GM19467 (cell line): ENCODE results near the gene PRTFDC1.
"Not testable (repeated sequence)": the region's sequence is repeated elsewhere in the genome, so short reads cannot be mapped to it uniquely, and the experiment has no call there.

ENCODE experiments used
- ATAC-seq: cut with Tn5 transposase; IDR thresholded peaks from one replicate; pipeline ENCODE4 v1.9.1; 2021; ENCODE audit warnings: mild to moderate bottlenecking, moderate library complexity; ENCODE audit not compliant: unreplicated experiment

PRTFDC1 gene

DNA sequence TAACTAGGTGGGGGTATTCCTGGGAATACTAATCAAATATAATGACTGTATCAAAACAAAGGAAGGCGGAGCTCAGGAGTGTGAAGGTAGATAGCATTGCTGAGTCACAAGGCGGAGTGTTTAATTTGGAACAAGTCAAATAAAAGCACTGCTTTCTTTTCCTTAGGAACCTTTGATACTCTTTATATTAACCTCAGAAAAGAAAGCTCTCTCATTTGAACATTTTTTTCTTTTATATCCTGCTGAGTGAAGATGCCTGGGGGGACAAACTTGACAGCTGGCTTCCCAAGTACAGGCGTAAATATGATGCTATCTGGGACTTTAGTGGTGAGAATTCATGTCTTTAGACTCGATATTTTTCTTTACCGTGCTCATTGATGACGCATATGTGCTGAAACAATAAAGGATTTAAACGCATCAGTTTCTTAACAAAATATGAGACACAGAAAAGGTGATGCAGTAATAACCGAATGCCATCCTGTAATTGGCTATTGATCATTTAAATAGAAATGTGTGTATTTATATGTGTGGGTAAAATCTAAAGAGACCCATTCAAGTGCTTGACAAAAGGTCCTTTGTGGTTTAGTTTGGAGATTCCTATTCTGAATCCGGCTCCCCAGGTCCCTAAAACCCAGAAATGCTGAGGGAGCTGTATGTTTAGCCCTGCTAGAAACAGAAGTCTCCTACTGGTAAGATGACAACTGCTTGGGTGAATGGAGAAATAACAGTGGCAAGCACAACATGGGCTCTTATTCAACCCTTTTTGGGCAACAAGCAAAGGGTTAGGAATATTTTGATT lies 102.7 kb downstream of the PRTFDC1 start:
- ATAC-seq: no peak

- no peak for ATAC-seq
Measured at GRCh38 chr10:24849051-24849450, 103.4 kb downstream of the PRTFDC1 start.

DNA sequence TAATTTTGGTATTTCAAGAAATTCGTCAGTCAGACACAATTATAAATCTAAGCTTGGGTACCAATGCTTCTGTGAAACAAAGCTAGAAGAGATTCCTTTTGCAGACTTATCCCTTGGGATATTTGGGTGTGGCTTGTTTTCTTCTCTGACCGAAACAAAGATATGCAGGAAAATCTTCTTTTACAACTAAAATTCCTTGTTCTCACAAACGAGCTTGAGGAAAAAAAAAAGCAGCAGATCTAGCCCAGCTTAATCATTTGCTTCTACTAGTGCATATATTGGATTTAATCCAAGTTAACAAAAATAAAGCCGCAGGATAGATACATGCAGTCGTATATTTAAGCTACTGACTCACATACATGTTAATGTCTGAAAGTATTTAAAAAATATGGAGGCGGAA lies 104.2 kb downstream of the PRTFDC1 start:
- ATAC-seq: no peak

DNA sequence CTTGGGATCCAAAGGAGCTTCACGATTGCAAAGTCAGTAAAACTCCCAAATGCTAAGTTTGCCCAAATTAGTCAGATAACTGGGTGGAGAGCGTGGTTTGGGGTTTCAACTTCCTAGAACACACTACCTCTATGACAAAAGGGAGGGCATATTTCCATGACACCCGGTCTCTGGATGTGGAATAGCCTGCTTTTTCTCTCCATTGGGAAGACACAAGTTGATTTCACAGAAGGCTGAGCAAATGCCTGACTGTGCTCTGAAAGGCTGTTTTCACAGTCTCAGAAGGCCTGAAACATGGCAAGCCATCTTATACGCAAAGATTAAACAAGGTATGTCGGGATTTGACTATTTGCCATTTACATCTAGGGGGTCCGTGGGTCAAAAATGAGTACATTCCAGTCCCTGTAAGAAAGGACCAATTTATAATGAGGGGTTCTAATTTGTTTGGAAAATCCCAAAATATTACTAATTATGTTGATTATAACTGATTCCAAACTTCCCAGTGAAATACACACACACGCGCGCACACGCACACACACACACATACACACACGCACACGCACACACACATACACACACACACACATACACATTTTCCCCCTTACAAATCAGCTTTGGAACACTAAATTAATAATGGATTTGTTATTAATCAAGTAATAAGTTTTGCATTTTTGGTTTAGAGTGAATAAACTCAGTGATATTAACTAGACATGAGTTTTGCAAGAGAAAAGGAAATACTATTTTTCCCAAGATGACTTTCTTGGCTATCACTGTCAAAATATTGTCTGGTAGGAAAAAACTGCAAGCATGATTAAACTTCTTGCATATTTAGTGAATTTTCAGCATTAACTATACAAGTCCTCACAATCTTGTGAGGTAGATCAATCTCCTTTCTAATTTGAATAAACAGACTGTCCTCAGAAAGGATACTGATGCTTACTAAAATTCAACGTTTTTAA lies 105.0 kb downstream of the PRTFDC1 start:
- no peak for ATAC-seq

DNA sequence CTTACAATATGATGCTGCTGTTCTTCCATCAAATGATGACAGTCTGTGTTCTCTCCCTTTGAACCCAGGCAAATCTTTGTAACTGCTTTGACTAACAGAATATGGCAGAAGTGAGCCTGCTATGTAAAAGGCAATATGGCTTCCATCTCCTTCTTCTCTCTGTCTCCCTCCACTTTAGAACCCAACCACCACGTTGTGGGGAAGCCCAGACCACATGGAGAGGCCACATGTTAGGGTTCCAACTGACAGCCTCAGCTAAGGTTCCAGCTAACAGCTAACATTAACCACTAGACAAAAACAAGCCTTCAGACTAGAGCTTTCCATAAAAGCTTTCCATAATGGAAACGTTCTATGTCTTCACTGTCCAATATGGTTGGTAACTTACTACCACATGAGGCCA lies 107.7 kb downstream of the PRTFDC1 start:
- ATAC-seq: no peak

DNA sequence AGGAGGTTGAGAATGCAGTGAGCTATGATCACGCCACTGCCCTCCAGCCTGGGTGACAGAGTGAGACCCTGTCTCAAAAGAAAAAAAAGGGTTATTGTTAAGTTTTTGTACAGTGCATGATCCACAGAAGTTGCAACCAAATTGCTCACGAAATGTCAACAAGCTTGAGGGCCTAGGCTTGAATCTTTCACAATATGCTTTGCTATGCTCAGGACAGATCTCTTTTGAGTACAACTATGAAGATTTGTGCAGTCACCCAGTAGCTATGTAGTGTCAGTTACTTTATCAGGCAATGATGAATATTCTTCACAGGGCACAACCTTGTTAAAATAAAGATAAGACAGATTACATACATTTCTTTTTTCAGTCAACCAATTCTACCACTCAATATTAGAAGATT lies 109.2 kb downstream of the PRTFDC1 start:
- ATAC-seq: no peak

DNA sequence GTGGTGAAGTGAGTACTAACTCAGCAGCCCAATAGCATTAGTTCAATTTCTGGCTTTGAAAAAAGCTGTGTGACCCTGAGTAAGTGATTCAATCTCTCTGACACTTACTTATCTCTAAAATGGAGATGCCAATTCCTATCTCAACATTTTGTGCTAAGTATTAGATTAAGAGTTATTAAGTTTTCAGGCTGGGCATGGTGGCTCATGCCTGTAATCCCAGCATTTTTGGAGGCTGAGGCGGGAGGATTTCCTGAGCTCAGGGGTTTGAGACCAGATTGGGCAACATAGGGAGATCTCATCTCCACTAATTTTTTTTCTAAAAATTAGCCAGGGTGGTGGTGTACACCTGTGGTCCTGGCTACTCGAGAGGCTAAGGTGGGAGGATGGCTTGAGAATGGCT lies 109.5 kb downstream of the PRTFDC1 start:
- ATAC-seq: no peak

DNA sequence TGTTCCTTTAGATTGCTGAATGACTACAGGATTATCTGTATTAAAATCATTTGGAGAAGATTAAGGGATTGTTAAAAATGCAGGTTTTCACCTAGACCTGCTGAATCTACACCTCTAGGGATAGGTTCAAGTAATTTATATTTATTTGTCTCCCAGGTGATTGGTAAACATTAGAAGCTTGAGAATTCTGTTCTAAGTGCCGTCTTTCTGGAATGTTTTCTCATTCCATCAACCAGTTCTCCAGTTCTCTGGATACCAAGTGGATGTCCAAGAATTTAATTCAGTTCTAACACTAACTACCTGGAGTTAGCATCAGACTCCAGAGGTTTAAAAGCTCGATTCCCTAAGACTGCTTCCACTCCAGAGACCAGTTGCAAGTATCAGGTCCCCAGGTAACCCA lies 110.9 kb downstream of the PRTFDC1 start:
- no peak for ATAC-seq

DNA sequence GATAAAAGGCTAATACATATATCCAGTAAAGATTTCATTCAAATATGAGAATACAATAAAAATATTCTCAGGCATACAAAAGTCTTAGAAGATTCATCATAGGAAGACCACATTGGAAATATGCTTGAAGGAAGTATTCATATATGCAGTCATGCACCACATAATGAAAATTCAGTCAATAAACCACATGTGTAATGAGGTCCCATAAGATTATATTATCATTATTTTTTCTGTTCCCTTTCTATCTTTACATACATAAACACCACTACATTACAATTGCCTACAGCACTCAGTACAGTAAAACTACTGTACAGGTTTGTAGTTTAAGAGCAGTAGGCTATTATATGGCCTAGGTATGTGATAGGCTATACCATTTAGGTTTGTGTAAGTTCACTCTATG lies 111.6 kb downstream of the PRTFDC1 start:
- ATAC-seq: no peak

DNA sequence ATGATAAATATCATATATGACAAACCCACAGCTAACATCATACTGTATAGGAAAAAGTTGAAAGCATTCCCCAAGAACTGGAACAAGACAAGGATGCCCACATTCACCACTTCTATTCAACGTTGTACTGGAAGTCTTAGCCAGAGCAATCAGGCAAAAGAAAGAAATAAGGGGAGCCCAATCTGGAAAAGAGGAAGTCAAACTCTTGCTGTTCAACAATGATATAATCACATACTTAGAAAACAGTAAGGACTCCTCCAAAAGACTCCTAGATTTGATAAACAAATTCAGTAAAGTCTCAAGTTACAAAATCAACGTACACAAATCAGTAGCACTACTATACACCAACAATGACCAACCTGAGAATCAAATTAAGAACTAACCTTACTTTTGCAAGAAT lies 114.6 kb downstream of the PRTFDC1 start:
- ATAC-seq: not testable (repeated sequence)

DNA sequence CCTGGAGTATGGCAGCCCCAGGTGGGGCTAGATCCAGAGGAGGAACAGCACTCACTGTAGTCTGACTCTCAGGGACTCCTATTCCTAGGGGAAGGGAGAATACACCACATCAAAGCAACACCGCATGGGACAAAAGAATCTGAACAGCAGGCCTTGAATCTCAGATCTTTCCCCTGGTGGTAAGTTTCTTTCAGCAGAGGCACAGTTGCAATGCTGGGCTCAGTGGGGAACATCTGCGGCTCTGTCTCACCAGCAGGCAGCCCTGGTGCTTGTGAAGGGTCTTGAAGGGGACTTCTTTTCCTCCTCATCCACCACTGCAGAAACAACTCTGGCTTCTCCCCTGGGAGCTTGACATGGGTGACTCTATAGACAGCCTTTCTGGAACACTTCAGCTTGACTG lies 117.5 kb downstream of the PRTFDC1 start:
- ATAC-seq: no peak

GRCh38 chr10:24826009-24826408 lies 126.4 kb downstream of the PRTFDC1 start:
- no peak for ATAC-seq

DNA sequence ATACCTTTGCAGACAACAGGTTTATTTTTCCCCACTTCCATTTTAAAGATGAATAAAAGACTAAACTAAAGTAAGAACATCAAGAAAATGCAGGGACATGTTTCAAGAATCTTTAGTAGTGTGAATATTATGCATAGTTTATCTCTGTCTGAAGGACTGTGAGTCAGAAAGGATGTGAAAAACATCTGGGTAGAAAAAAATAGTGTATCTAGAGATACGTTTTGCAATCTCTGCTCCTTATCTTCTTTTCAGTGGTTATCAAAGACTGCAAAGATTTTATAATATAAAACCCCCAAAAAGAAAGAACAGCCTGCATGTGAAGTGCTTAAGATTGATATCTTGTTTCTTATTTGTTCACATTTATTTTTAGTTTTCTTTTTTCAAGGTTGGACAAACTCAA lies 126.9 kb downstream of the PRTFDC1 start:
- no peak for ATAC-seq

- no peak for ATAC-seq
Measured at GRCh38 chr10:24824536-24824935, 127.9 kb downstream of the PRTFDC1 start.

GRCh38 chr10:24824124-24824523 lies 128.3 kb downstream of the PRTFDC1 start:
- no peak for ATAC-seq

DNA sequence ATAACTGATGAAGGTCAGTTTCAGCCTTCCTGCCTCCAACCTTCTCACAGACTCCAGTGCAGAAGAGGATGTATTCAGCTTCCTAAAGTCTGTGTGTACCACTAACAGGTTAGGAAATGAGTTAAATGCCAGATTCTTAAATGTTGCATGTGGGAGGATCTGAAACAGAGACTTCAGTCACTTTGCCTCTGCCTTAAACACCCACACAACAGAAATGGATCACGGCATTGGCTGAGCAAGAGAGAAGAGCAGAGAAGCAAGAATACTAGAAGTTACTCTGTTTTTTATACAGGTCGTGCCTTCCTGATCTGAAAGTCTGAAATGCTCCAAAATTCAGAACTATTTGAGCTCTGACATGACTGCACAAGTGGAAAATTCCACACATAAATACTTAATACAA lies 129.8 kb downstream of the PRTFDC1 start:
- ATAC-seq: peak; percentile 81

GRCh38 chr10:24821986-24822385 lies 130.4 kb downstream of the PRTFDC1 start:
- no peak for ATAC-seq

DNA sequence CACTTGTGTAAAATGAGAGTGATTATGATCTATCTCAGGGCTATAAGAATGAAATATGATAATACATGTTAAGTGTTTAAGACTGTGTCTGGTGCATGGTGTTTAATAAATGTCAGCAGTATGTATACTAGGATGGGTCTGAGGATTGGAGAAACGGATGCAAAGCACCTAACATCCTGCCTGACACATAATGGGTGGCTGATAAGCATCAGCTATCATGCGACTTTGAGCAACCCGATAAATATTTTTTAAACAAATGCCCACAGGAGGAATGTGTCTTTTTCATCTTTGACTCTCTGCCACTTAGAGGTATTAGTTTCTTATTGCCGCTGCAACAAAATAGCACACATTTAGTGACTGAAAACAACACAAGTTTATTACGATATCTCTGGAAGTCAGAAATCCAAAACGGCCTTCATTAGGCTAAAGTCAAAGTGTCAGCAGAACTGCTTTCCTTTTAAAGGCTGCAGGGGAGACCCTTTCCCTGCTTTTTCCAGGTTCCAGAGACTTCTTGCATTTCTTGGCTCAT lies 135.5 kb downstream of the PRTFDC1 start:
- no peak for ATAC-seq

DNA sequence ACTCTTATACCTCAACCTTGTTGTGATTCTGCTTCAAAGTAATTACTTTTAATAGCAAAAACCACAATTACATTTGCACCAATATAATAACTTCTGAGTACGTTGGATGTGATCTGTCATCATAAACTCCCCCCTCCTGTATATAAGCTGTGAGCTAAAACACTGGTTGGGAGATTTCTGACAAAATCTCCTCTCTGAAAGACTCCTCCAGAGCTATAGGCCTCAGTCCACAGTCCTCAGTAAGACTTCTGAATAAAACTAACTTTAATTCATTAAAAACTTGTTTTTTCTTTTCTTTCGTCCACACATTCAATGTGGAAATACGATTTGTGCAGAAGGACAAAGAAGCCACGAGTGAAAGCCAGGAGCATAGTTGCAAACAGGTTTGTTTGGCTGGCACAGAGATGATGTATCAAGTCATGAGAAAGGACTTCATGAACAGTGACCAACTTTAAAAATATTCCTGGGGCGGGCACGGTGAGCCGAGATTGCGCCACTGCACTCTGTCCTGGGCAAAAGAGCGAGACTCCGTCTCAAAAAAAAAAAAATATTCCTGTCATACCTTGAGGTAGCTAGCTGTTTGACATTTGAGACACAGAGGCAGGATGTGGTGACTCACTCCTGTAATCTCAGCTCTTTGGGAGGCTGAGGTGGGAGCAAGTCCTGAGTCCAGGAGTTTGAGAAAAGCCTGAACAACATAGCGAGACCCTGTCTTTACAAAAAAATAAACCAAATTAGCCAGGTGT lies 137.7 kb downstream of the PRTFDC1 start:
- no peak for ATAC-seq

DNA sequence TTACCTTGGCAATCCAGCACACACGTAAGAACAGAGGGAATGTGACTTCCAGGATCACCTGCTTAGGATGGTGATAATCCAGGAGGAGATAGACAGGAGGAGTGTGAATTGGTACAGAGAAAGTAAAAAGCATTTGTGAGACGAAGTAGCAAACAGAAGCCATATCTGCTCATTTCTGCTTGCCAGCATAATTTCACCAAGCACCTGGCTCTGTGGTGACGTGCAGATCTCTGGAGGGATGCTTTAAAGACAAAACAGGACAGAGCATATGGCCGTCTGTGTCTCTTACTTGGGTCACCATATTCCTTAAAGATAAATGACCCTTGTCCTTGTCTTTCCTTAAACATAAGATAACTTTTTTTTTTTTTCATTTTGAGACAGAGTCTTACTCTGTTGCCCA lies 138.6 kb downstream of the PRTFDC1 start:
- ATAC-seq: no peak

DNA sequence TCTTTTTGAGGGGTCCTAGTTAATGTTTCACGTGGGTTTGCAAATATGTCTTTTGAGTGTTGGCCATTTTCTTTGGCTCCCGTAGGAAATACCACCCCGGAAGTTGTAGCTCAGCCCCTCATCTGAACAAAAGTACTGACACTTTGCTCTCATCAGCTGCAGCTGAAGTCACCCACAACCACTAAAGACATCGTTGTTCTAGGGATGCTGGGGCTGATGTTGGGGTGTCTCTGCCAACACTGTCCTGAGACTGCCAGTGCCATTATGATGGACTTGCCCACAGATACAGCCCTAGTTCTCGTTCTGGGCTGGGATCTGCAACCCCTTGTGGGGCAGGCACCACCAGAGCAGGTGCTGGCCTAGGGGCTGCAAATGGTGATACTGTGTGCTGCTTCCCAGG lies 146.1 kb downstream of the PRTFDC1 start:
- no peak for ATAC-seq
